Lower leg skin (tissue), 3 donors: ENCODE data around the gene KTN1.

Experiments used
- POLR2A ChIP-seq, 2 donors: fragments of 450-650 bp; IDR thresholded peaks; one replicate each; pipeline ENCODE4 v1.6.1; 2016 to 2017; ENCODE audit warnings: antibody characterized with exemption in 2 of 2, mild to moderate bottlenecking in 1 of 2, moderate library complexity in 1 of 2
- TF ChIP-seq, protein P1 (sequence below), 3 donors: fragments of 450-650 bp; IDR thresholded peaks; one replicate each; pipeline ENCODE4 v1.5.1; 2016; ENCODE audit warnings: antibody characterized with exemption in 3 of 3, mild to moderate bottlenecking in 3 of 3, moderate library complexity in 2 of 3

DNA sequence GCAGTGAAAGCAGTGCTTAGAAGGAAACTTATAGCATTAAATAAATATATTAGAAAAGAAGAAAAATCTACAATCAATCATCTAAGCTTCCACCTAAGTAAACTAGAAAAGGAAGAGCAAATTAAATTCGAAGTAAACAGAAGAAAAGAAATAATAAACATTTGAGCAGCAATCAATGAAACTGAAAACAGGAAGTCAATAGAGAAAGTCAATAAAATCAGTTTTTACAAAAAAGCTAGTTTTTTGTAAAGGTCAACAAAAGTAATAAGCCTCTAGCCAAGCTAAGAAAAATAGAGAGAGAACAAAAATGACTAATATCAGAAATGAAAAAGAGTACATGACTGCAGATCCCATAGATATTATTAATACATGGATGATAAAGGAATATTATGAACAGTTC, 34.2 kb upstream of the KTN1 start:
- TF ChIP-seq, protein P1, sequence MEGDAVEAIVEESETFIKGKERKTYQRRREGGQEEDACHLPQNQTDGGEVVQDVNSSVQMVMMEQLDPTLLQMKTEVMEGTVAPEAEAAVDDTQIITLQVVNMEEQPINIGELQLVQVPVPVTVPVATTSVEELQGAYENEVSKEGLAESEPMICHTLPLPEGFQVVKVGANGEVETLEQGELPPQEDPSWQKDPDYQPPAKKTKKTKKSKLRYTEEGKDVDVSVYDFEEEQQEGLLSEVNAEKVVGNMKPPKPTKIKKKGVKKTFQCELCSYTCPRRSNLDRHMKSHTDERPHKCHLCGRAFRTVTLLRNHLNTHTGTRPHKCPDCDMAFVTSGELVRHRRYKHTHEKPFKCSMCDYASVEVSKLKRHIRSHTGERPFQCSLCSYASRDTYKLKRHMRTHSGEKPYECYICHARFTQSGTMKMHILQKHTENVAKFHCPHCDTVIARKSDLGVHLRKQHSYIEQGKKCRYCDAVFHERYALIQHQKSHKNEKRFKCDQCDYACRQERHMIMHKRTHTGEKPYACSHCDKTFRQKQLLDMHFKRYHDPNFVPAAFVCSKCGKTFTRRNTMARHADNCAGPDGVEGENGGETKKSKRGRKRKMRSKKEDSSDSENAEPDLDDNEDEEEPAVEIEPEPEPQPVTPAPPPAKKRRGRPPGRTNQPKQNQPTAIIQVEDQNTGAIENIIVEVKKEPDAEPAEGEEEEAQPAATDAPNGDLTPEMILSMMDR (IDR thresholded peaks at IDR 0.05), result no peak
- TF ChIP-seq POLR2A (IDR thresholded peaks at IDR 0.05), result no peak
